Caco-2 (cell line): ENCODE results near the gene PARP12. TPM values are rescaled to one million over a fixed set of nuclear protein-coding genes. Genes with fewer than 3 reads are reported as not detected.
A peak's percentile ranks its signal among the peaks of the same experiment; 100 is the strongest.

Experiments
- BruUV-seq: library from RNA; stranded (reverse); fragments of 400-500 nt; replicated peaks from 2 replicates; lab custom pipeline; 2021; lab: Mats Ljungman, UMichigan
- CTCF ChIA-PET: fragments of 300-600 bp; sonication (Branson Sonifier 250); formaldehyde crosslinking; loops from one replicate; lab custom pipeline; 2022; ENCODE audit warnings: antibody characterized with exemption; lab: Charles Lee
- POLR2A ChIA-PET: fragments of 300-600 bp; sonication (Branson Sonifier 250); formaldehyde crosslinking; loops from one replicate; lab custom pipeline; 2022; ENCODE audit warnings: antibody characterized with exemption; lab: Charles Lee
- DNase-seq, 2 experiments: peaks; one replicate each; pipeline versions ENCODE4 v3.0.0 to v3.0.0-alpha.2; 2020 to 2022
- H3K27me3 ChIP-seq: replicated peaks from 2 replicates; pipeline ENCODE4 v1.6.0; 2011; ENCODE audit warnings: low read length; ENCODE audit not compliant: control insufficient read depth, insufficient read depth
- H3K36me3 ChIP-seq: 2 replicates; pipeline ENCODE4 v1.5.1; 2011; ENCODE audit warnings: low read length; ENCODE audit not compliant: control insufficient read depth, insufficient read depth
- H3K4me1 ChIP-seq: fragments of 250-450 bp; sonication (Bioruptor Pico); 2 replicates; pipeline ENCODE4 v1.5.1; 2020; ENCODE audit warnings: mild to moderate bottlenecking
- H3K4me3 ChIP-seq: 2 replicates; pipeline ENCODE4 v1.5.1; 2011; ENCODE audit warnings: low read depth, mild to moderate bottlenecking, control low read depth, low read length
- H3K9me3 ChIP-seq: fragments of 250-450 bp; sonication (Bioruptor Pico); 2 replicates; pipeline ENCODE4 v1.5.1; 2020; ENCODE audit warnings: mild to moderate bottlenecking, moderate library complexity
- H3K27ac Mint-ChIP-seq: one replicate; pipeline ENCODE4 v1.8.0; 2022; ENCODE audit warnings: mixed read lengths; ENCODE audit not compliant: unreplicated experiment
- H3K27me3 Mint-ChIP-seq: one replicate; pipeline ENCODE4 v1.8.0; 2022; ENCODE audit warnings: mixed read lengths; ENCODE audit not compliant: insufficient read depth, unreplicated experiment
- H3K36me3 Mint-ChIP-seq: one replicate; pipeline ENCODE4 v1.8.0; 2022; ENCODE audit warnings: mild to moderate bottlenecking, mixed read lengths; ENCODE audit not compliant: insufficient read depth, unreplicated experiment
- H3K4me1 Mint-ChIP-seq: one replicate; pipeline ENCODE4 v1.8.0; 2022; ENCODE audit warnings: low read depth, mixed read lengths; ENCODE audit not compliant: unreplicated experiment
- H3K4me3 Mint-ChIP-seq: one replicate; pipeline ENCODE4 v1.8.0; 2022; ENCODE audit warnings: mild to moderate bottlenecking, moderate library complexity, mixed read lengths; ENCODE audit not compliant: unreplicated experiment
- H3K9me3 Mint-ChIP-seq: one replicate; pipeline ENCODE4 v1.8.0; 2022; ENCODE audit warnings: mixed read lengths; ENCODE audit not compliant: unreplicated experiment
- CTCF ChIP-seq, 2 experiments: fragments of 200-600 bp in 1 of 2; IDR thresholded peaks; 1 replicate in 1 of 2; 2 replicates in 1 of 2; pipeline versions ENCODE4 v1.5.1 to v1.8.0; 2011 to 2022; ENCODE audit warnings: antibody characterized with exemption in 1 of 2, control low read depth in 1 of 2, inconsistent platforms in 1 of 2, low read depth in 1 of 2, low read length in 1 of 2, mild to moderate bottlenecking in 1 of 2, moderate library complexity in 1 of 2; ENCODE audit not compliant: insufficient read depth in 1 of 2, severe bottlenecking in 1 of 2, unreplicated experiment in 1 of 2
- intact Hi-C: fragments of 100-400 bp; cut with micrococcal nuclease; formaldehyde crosslinking; loops from one replicate; pipeline ENCODE4 v1.10.0; 2022; ENCODE audit not compliant: unreplicated experiment
- total RNA-seq: library from RNA; stranded (reverse); gene quantifications from 2 replicates; pipeline ENCODE4 v1.2.3, GENCODE V29; 2022

The PARP12 gene
- total RNA-seq, 1 experiment from 2014 or later = 20.2 TPM

DNA sequence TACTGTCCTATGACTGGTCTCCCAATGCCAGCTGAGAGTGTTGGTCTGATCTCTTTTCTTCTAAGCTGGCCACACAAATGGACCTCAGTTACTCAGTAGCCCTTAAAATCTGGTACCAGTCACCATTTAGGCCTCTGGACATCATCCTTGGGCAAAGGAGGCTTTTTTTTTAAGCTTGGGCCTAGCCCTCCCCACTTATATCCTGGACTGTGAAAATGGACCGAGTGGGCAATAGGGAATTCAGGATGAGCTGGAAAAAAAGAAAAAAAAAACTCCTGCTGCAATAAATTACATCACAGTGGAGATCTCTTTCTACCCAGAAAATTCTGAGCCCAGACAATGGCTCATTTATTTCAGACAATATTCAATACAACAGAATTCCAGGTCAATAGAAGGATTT lies 68.4 kb downstream of the PARP12 start:
- CTCF ChIA-PET = interaction anchor here (0.6 to 0.7 kb wide), 2 partner anchors 9 to 376 kb away, joined by 3 to 4 read pairs; no protein-coding TSS in a partner anchor
- Mint-ChIP-seq H3K4me3 (no peak overlapping the region), H3K27ac (no peak overlapping the region), H3K27me3 (peaks cover 2% of the 10 kb centered on the region), H3K9me3 (no peaks in the 10 kb centered on the region), H3K36me3 (no peaks in the 10 kb centered on the region), H3K4me1 (no peaks in the 10 kb centered on the region)
- intact Hi-C loops = no loop called here
- H3K27me3 ChIP-seq = no peaks in the 10 kb centered on the region
- H3K4me3 ChIP-seq = no peak overlapping the region
- no peaks in the 10 kb centered on the region for H3K4me1 ChIP-seq
- no peaks in the 10 kb centered on the region for H3K9me3 ChIP-seq
- no peak for TF ChIP-seq CTCF (IDR thresholded peaks at IDR 0.05; ENCODE audit: insufficient read depth in 1 of 2, low read depth in 1 of 2, low read length in 1 of 2, severe bottlenecking in 1 of 2, unreplicated experiment in 1 of 2)
- H3K36me3 ChIP-seq = no peaks in the 10 kb centered on the region
- BruUV-seq = no TSS peak
- peak in 1 of 2 experiments; percentile 7 for DNase-seq
- POLR2A ChIA-PET = interaction anchor here (0.6 kb wide), 1 partner anchor 635 kb away, joined by 5 read pairs; the partner anchor contains the start of gene LUC7L2

DNA sequence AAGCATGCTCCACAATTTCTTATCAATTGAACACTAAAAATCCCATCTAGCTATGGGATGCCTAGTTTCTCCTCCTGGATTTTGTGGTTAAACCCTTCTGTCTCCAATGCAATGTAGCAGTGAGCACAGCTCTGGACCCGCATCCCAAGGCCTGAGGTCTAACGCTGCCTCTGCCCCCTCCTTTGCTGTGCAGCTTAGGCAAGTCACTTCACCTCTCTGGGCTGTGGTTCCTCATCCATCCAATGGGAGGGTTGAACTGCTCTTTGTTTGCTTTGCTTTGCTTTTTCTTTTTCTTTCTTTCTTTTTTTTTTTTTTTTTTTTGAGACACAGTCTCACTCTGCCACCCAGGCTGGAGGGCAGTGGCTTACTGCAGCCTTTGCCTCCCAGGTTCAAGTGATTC lies 69.2 kb downstream of the PARP12 start:
- no peaks in the 10 kb centered on the region for H3K4me1 ChIP-seq
- intact Hi-C loops = no loop called here

GRCh38 chr7:139993169-139993568 lies 69.6 kb downstream of the PARP12 start:
- H3K4me1 ChIP-seq = no peaks in the 10 kb centered on the region
- no peaks in the 10 kb centered on the region for H3K36me3 ChIP-seq
- intact Hi-C loops = no loop called here
- no peak for TF ChIP-seq CTCF (IDR thresholded peaks at IDR 0.05; ENCODE audit: insufficient read depth in 1 of 2, low read depth in 1 of 2, low read length in 1 of 2, severe bottlenecking in 1 of 2, unreplicated experiment in 1 of 2)
- BruUV-seq = no TSS peak
- no peaks in the 10 kb centered on the region for H3K9me3 ChIP-seq
- POLR2A ChIA-PET = no interaction called here
- H3K4me1 Mint-ChIP-seq = no peaks in the 10 kb centered on the region
- H3K4me3 ChIP-seq = no peak overlapping the region
- peaks cover 2% of the 10 kb centered on the region for H3K27me3 Mint-ChIP-seq
- H3K9me3 Mint-ChIP-seq = no peaks in the 10 kb centered on the region
- DNase-seq = no peak
- H3K27me3 ChIP-seq = no peaks in the 10 kb centered on the region
- no peak overlapping the region for H3K27ac Mint-ChIP-seq
- H3K36me3 Mint-ChIP-seq = no peaks in the 10 kb centered on the region
- CTCF ChIA-PET = no interaction called here
- H3K4me3 Mint-ChIP-seq = no peak overlapping the region

More for the DNA sequence above, 69.2 kb downstream of the PARP12 start:
- Mint-ChIP-seq H3K27ac (no peak overlapping the region), H3K9me3 (no peaks in the 10 kb centered on the region), H3K36me3 (no peaks in the 10 kb centered on the region), H3K4me3 (no peak overlapping the region), H3K4me1 (no peaks in the 10 kb centered on the region), H3K27me3 (peaks cover 2% of the 10 kb centered on the region)
- ChIA-PET CTCF (no interaction called here), POLR2A (no interaction called here)
- peak in 1 of 2 experiments; percentile 7 for DNase-seq
- Histone ChIP-seq H3K4me3 (no peak overlapping the region), H3K9me3 (no peaks in the 10 kb centered on the region), H3K36me3 (no peaks in the 10 kb centered on the region), H3K27me3 (no peaks in the 10 kb centered on the region)
- no TSS peak for BruUV-seq
- TF ChIP-seq CTCF (IDR thresholded peaks at IDR 0.05; ENCODE audit: insufficient read depth in 1 of 2, low read depth in 1 of 2, low read length in 1 of 2, severe bottlenecking in 1 of 2, unreplicated experiment in 1 of 2) = no peak
